K562 (cell line): ENCODE results near the gene CGN. TPM values are rescaled to one million over a fixed set of nuclear protein-coding genes. Genes with fewer than 3 reads are reported as not detected.

ENCODE experiments used
- ATAC-seq: fragments of 200-7000 bp; cut with Tn5 transposase; 3 replicates; pipeline ENCODE4 v1.9.1; 2020; ENCODE audit warnings: moderate library complexity
- BruUV-seq: library from RNA; stranded (reverse); fragments of 400-500 nt; replicated peaks from 2 replicates; lab custom pipeline; 2021; lab: Mats Ljungman, UMichigan
- CTCF ChIA-PET: fragments of 300-600 bp; formaldehyde crosslinking; extraction: SDS; loops from one replicate; lab custom pipeline; 2021; ENCODE audit warnings: low intra/inter-chr PET ratio; lab: Yijun Ruan, JAX
- POLR2A ChIA-PET: fragments of 300-600, 350-650 bp; sonication (Branson Sonifier 250); formaldehyde crosslinking; extraction: SDS; loops from one replicate; lab custom pipeline; 2021; ENCODE audit warnings: antibody characterized with exemption, inconsistent platforms; lab: Yijun Ruan, JAX
- DNase-seq, 4 experiments: peaks; one replicate each; pipeline versions ENCODE4 v3.0.0 to v3.0.0-alpha.2; 2011 to 2018; ENCODE audit warnings: low spot score in 3 of 4, mixed read lengths in 3 of 4; ENCODE audit errors: extremely low read depth in 1 of 4
- FAIRE-seq: peaks from 2 replicates; lab custom pipeline; 2011; peaks lifted over from hg19 to GRCh38; lab: Jason Lieb, UNC
- H2AFZ ChIP-seq: 2 replicates; pipeline ENCODE4 v1.6.0; 2011; ENCODE audit warnings: low read depth, low read length, control low read depth, inconsistent platforms
- H3K27ac ChIP-seq: fragments of 200-600 bp; 3 replicates; pipeline ENCODE4 v1.8.0; 2011; ENCODE audit warnings: low read depth, mild to moderate bottlenecking, control low read depth, inconsistent platforms, low read length, moderate library complexity, mixed read lengths; ENCODE audit errors: extremely low read depth
- H3K27me3 ChIP-seq, 2 experiments: fragments of 300-600 bp in 1 of 2; 2 replicates in 1 of 2; 3 replicates in 1 of 2; pipeline versions ENCODE4 v1.6.0 to v1.8.0; 2011; ENCODE audit warnings: inconsistent platforms in 2 of 2, low read length in 2 of 2, mild to moderate bottlenecking in 1 of 2, mixed read lengths in 1 of 2, moderate library complexity in 1 of 2; ENCODE audit not compliant: control insufficient read depth in 2 of 2, insufficient read depth in 2 of 2
- H3K36me3 ChIP-seq: fragments of 300-600 bp; 3 replicates; pipeline ENCODE4 v1.8.0; 2011; ENCODE audit warnings: mild to moderate bottlenecking, low read length, inconsistent platforms; ENCODE audit not compliant: control insufficient read depth, insufficient read depth
- H3K4me1 ChIP-seq, 2 experiments: fragments of 200-600 bp in 1 of 2; replicated peaks in 1 of 2; 2 replicates in 1 of 2; 3 replicates in 1 of 2; pipeline versions ENCODE4 v1.5.1 to v1.8.0; 2011; ENCODE audit warnings: inconsistent platforms in 2 of 2, low read length in 2 of 2, mild to moderate bottlenecking in 1 of 2, mixed read lengths in 1 of 2, moderate library complexity in 1 of 2; ENCODE audit not compliant: control insufficient read depth in 2 of 2, insufficient read depth in 2 of 2
- H3K4me2 ChIP-seq: 2 replicates; pipeline ENCODE4 v1.6.1; 2011; ENCODE audit warnings: low read length, control low read depth, inconsistent platforms, mixed read lengths; ENCODE audit not compliant: insufficient read depth
- H3K4me3 ChIP-seq: fragments of 200-600 bp; sonication (generic), shearing (Covaris generic); 2 replicates; pipeline ENCODE4 v1.5.1; 2016; ENCODE audit warnings: control low read depth, inconsistent platforms
- H3K79me2 ChIP-seq: fragments of 200-600 bp; 3 replicates; pipeline ENCODE4 v1.8.0; 2011; ENCODE audit warnings: low read length, inconsistent platforms; ENCODE audit not compliant: control insufficient read depth, insufficient read depth
- H3K9ac ChIP-seq, 2 experiments: 2 replicates each; pipeline versions ENCODE4 v1.6.0 to v1.6.1; 2011; ENCODE audit warnings: low read depth in 2 of 2, low read length in 2 of 2, control low read depth in 1 of 2, inconsistent platforms in 1 of 2, mild to moderate bottlenecking in 1 of 2, mixed read lengths in 1 of 2; ENCODE audit not compliant: insufficient read depth in 1 of 2
- H3K9me1 ChIP-seq: one replicate; pipeline ENCODE4 v1.6.0; 2011; ENCODE audit warnings: inconsistent platforms, mild to moderate bottlenecking, low read length, moderate library complexity; ENCODE audit not compliant: control insufficient read depth, insufficient read depth
- H3K9me3 ChIP-seq: replicated peaks from 2 replicates; pipeline ENCODE4 v1.5.1; 2011; ENCODE audit warnings: low read depth, low read length, inconsistent platforms; ENCODE audit not compliant: control insufficient read depth, insufficient read depth
- H4K20me1 ChIP-seq: replicated peaks from 2 replicates; pipeline ENCODE4 v1.6.1; 2011; ENCODE audit warnings: low read length, inconsistent platforms, mixed read lengths; ENCODE audit not compliant: control insufficient read depth, insufficient read depth
- DEAF1 ChIP-seq: fragments of 450-650 bp; formaldehyde crosslinking; IDR thresholded peaks from 2 replicates; pipeline ENCODE4 v1.4.0; 2020; ENCODE audit warnings: mild to moderate bottlenecking, moderate library complexity
- SIRT6 ChIP-seq: IDR thresholded peaks from one replicate; pipeline ENCODE4 v1.6.1; 2012; ENCODE audit warnings: low read depth, mild to moderate bottlenecking, control low read depth, inconsistent platforms, low read length, moderate library complexity
- ZNF444 ChIP-seq: fragments of 250-450 bp; sonication (Bioruptor Pico); IDR thresholded peaks from 2 replicates; pipeline ENCODE4 v1.4.0; 2020; ENCODE audit warnings: mild to moderate bottlenecking, moderate library complexity
- WGBS: fragments of 100-300 bp; shearing (Covaris generic); methylation state at CpG from one replicate; pipeline ENCODE4 v1.1.6; 2016; ENCODE audit warnings: low coverage, mixed read lengths; ENCODE audit not compliant: insufficient coverage; ENCODE audit errors: missing lambda C conversion rate; 5-methylcytosine and 5-hydroxymethylcytosine counted together
- in situ Hi-C: fragments of 300-500 bp; cut with MboI; formaldehyde crosslinking; loops from 4 replicates; pipeline ENCODE4 v1.15.0; 2018; ENCODE audit warnings: inconsistent platforms, mixed read lengths
- intact Hi-C: fragments of 100-400 bp; cut with micrococcal nuclease; formaldehyde crosslinking; loops from 2 replicates; pipeline ENCODE4 v1.14.2; 2022
- polyA plus RNA-seq, 8 experiments: library from polyadenylated mRNA; depleted of rRNA in 4 of 8; stranded (reverse) in 5 of 8; unstranded in 3 of 8; fragments of >200 nt; fragmentation: Nextera tagmentation in 2 of 8; fragmentation: Illumina TruSeq in 1 of 8; extraction: Ambion mirVana in 2 of 8; extraction: Trizol in 1 of 8; gene quantifications; 2 replicates each; pipeline versions ENCODE4 v1.2.1 to v1.2.3, GENCODE V29; 2011 to 2014; ENCODE audit warnings: inconsistent platforms in 1 of 8, missing spikeins in 1 of 8
- total RNA-seq, 7 experiments: library from RNA; depleted of rRNA in 6 of 7; stranded (reverse); fragments of >200 nt in 6 of 7; fragmentation: Illumina TruSeq in 2 of 7; extraction: Trizol in 2 of 7; gene quantifications; 2 replicates each; pipeline versions ENCODE4 v1.2.1 to v1.2.3, GENCODE V29; 2011 to 2021; ENCODE audit warnings: low replicate concordance in 1 of 7

The CGN gene
- total and polyA plus RNA-seq, 9 of the 15 experiments (the other 6 are each of a cell fraction or from before 2014, with no cell fraction given): 0.03 to 1.4 (median 0.14) TPM; not detected in 2

- H3K27ac ChIP-seq: no peak overlapping the region
Observed at GRCh38 chr1:151547119-151547899, 36.1 kb downstream of the CGN start.

More at GRCh38 chr1:151547119-151547899, 36.1 kb downstream of the CGN start:
- no peaks in the 10 kb centered on the region for H3K36me3 ChIP-seq
- FAIRE-seq (no peak), ATAC-seq (no peak; the same call in 2 of the 3 replicates), DNase-seq (no peak)
- POLR2A ChIA-PET: no interaction called here
- WGBS: 3% methylated on average over 7 of the region's 7 CpGs
- no peak overlapping the region for H2AFZ ChIP-seq
- TF ChIP-seq ZNF444 (CRISPR knock-in tag) (no peak), SIRT6 (no peak), DEAF1 (CRISPR knock-in tag) (no peak)
- no peaks in the 10 kb centered on the region for H3K79me2 ChIP-seq
- in situ Hi-C loops (no loop called here), intact Hi-C loops (no loop called here)
- peaks cover 0 to 6% of the 10 kb centered on the region in 2 experiments; a peak in 2 of 5 replicates for H3K27me3 ChIP-seq
- H3K4me1 ChIP-seq: peaks cover 0 to 2% of the 10 kb centered on the region in 2 experiments; a peak in 2 of 5 replicates
- H3K4me3 ChIP-seq: no peak overlapping the region
- H3K9me1 ChIP-seq: no peaks in the 10 kb centered on the region
- no TSS peak for BruUV-seq
- CTCF ChIA-PET: no interaction called here
- no peak overlapping the region for H3K9ac ChIP-seq
- no peak overlapping the region for H3K4me2 ChIP-seq
- 0 out of 2 replicates have a peak, but pooled peaks cover 6% of the 10 kb centered on the region for H4K20me1 ChIP-seq
- no peaks in the 10 kb centered on the region for H3K9me3 ChIP-seq
